K562 (cell line): Measurements from ENCODE around the gene SARS1. TPM values are rescaled to one million over a fixed set of nuclear protein-coding genes. Genes with fewer than 3 reads are reported as not detected.

Experiments used
- ATAC-seq: fragments of 200-7000 bp; cut with Tn5 transposase; 3 replicates; pipeline ENCODE4 v1.9.1; 2020; ENCODE audit warnings: moderate library complexity
- BruUV-seq: library from RNA; stranded (reverse); fragments of 400-500 nt; replicated peaks from 2 replicates; lab custom pipeline; 2021; lab: Mats Ljungman, UMichigan
- CTCF ChIA-PET: fragments of 300-600 bp; formaldehyde crosslinking; extraction: SDS; loops from one replicate; lab custom pipeline; 2021; ENCODE audit warnings: low intra/inter-chr PET ratio; lab: Yijun Ruan, JAX
- POLR2A ChIA-PET: fragments of 300-600, 350-650 bp; sonication (Branson Sonifier 250); formaldehyde crosslinking; extraction: SDS; loops from one replicate; lab custom pipeline; 2021; ENCODE audit warnings: antibody characterized with exemption, inconsistent platforms; lab: Yijun Ruan, JAX
- DNase-seq, 4 experiments: peaks; one replicate each; pipeline versions ENCODE4 v3.0.0 to v3.0.0-alpha.2; 2011 to 2018; ENCODE audit warnings: low spot score in 3 of 4, mixed read lengths in 3 of 4; ENCODE audit errors: extremely low read depth in 1 of 4
- FAIRE-seq: peaks from 2 replicates; lab custom pipeline; 2011; peaks lifted over from hg19 to GRCh38; lab: Jason Lieb, UNC
- H2AFZ ChIP-seq: 2 replicates; pipeline ENCODE4 v1.6.0; 2011; ENCODE audit warnings: low read depth, low read length, control low read depth, inconsistent platforms
- H3K27ac ChIP-seq: fragments of 200-600 bp; 3 replicates; pipeline ENCODE4 v1.8.0; 2011; ENCODE audit warnings: low read depth, mild to moderate bottlenecking, control low read depth, inconsistent platforms, low read length, moderate library complexity, mixed read lengths; ENCODE audit errors: extremely low read depth
- H3K27me3 ChIP-seq, 2 experiments: fragments of 300-600 bp in 1 of 2; 2 replicates in 1 of 2; 3 replicates in 1 of 2; pipeline versions ENCODE4 v1.6.0 to v1.8.0; 2011; ENCODE audit warnings: inconsistent platforms in 2 of 2, low read length in 2 of 2, mild to moderate bottlenecking in 1 of 2, mixed read lengths in 1 of 2, moderate library complexity in 1 of 2; ENCODE audit not compliant: control insufficient read depth in 2 of 2, insufficient read depth in 2 of 2
- H3K36me3 ChIP-seq: fragments of 300-600 bp; 3 replicates; pipeline ENCODE4 v1.8.0; 2011; ENCODE audit warnings: mild to moderate bottlenecking, low read length, inconsistent platforms; ENCODE audit not compliant: control insufficient read depth, insufficient read depth
- H3K4me1 ChIP-seq, 2 experiments: fragments of 200-600 bp in 1 of 2; replicated peaks in 1 of 2; 2 replicates in 1 of 2; 3 replicates in 1 of 2; pipeline versions ENCODE4 v1.5.1 to v1.8.0; 2011; ENCODE audit warnings: inconsistent platforms in 2 of 2, low read length in 2 of 2, mild to moderate bottlenecking in 1 of 2, mixed read lengths in 1 of 2, moderate library complexity in 1 of 2; ENCODE audit not compliant: control insufficient read depth in 2 of 2, insufficient read depth in 2 of 2
- H3K4me2 ChIP-seq: 2 replicates; pipeline ENCODE4 v1.6.1; 2011; ENCODE audit warnings: low read length, control low read depth, inconsistent platforms, mixed read lengths; ENCODE audit not compliant: insufficient read depth
- H3K4me3 ChIP-seq: fragments of 200-600 bp; sonication (generic), shearing (Covaris generic); 2 replicates; pipeline ENCODE4 v1.5.1; 2016; ENCODE audit warnings: control low read depth, inconsistent platforms
- H3K79me2 ChIP-seq: fragments of 200-600 bp; 3 replicates; pipeline ENCODE4 v1.8.0; 2011; ENCODE audit warnings: low read length, inconsistent platforms; ENCODE audit not compliant: control insufficient read depth, insufficient read depth
- H3K9ac ChIP-seq, 2 experiments: 2 replicates each; pipeline versions ENCODE4 v1.6.0 to v1.6.1; 2011; ENCODE audit warnings: low read depth in 2 of 2, low read length in 2 of 2, control low read depth in 1 of 2, inconsistent platforms in 1 of 2, mild to moderate bottlenecking in 1 of 2, mixed read lengths in 1 of 2; ENCODE audit not compliant: insufficient read depth in 1 of 2
- H3K9me1 ChIP-seq: one replicate; pipeline ENCODE4 v1.6.0; 2011; ENCODE audit warnings: inconsistent platforms, mild to moderate bottlenecking, low read length, moderate library complexity; ENCODE audit not compliant: control insufficient read depth, insufficient read depth
- H3K9me3 ChIP-seq: replicated peaks from 2 replicates; pipeline ENCODE4 v1.5.1; 2011; ENCODE audit warnings: low read depth, low read length, inconsistent platforms; ENCODE audit not compliant: control insufficient read depth, insufficient read depth
- H4K20me1 ChIP-seq: replicated peaks from 2 replicates; pipeline ENCODE4 v1.6.1; 2011; ENCODE audit warnings: low read length, inconsistent platforms, mixed read lengths; ENCODE audit not compliant: control insufficient read depth, insufficient read depth
- BMI1 ChIP-seq: fragments of 150-350 bp; IDR thresholded peaks from 2 replicates; pipeline ENCODE4 v1.6.1; 2014; ENCODE audit warnings: low read length
- CREM ChIP-seq: IDR thresholded peaks from 2 replicates; pipeline ENCODE4 v1.6.1; 2014; ENCODE audit warnings: antibody characterized with exemption, low read depth
- DMBX1 ChIP-seq: fragments of 250-450 bp; sonication (Bioruptor Pico); IDR thresholded peaks from 2 replicates; pipeline ENCODE4 v1.8.0; 2022; ENCODE audit warnings: inconsistent platforms, mild to moderate bottlenecking, moderate library complexity, borderline replicate concordance
- ESRRB ChIP-seq: fragments of 250-450 bp; sonication (Bioruptor Pico); IDR thresholded peaks from 2 replicates; pipeline ENCODE4 v1.5.0; 2020; ENCODE audit warnings: mild to moderate bottlenecking, moderate library complexity, borderline replicate concordance
- GTF2A2 ChIP-seq: IDR thresholded peaks from 2 replicates; pipeline ENCODE4 v1.6.1; 2016; ENCODE audit warnings: mild to moderate bottlenecking, missing genetic modification characterization, missing compliant biosample characterization
- HOXB6 ChIP-seq: fragments of 250-450 bp; sonication (Bioruptor Pico); IDR thresholded peaks from 2 replicates; pipeline ENCODE4 v1.5.1; 2022; ENCODE audit warnings: mild to moderate bottlenecking, borderline replicate concordance
- LEF1 ChIP-seq: fragments of 450-650 bp; IDR thresholded peaks from 2 replicates; pipeline ENCODE4 v1.6.1; 2016; ENCODE audit warnings: mild to moderate bottlenecking
- OTX1 ChIP-seq: fragments of 450-650 bp; formaldehyde crosslinking; IDR thresholded peaks from 2 replicates; pipeline ENCODE4 v1.4.0; 2022; ENCODE audit warnings: mild to moderate bottlenecking
- RAD21 ChIP-seq, 2 experiments: fragments of 250-450 bp in 1 of 2; fragments of 450-650 bp in 1 of 2; sonication (Bioruptor Pico) in 1 of 2; formaldehyde crosslinking in 1 of 2; IDR thresholded peaks in 1 of 2; conservative IDR thresholded peaks in 1 of 2; 2 replicates each; pipeline versions ENCODE4 v1.4.0 to v1.8.0; 2020 to 2022; ENCODE audit warnings: mild to moderate bottlenecking in 2 of 2, moderate library complexity in 1 of 2
- RBFOX2 ChIP-seq: fragments of 200-400 bp; formaldehyde crosslinking; IDR thresholded peaks from 2 replicates; pipeline ENCODE4 v1.6.1; 2017; ENCODE audit warnings: low read depth, mild to moderate bottlenecking, low read length, moderate library complexity
- RCOR1 ChIP-seq, 2 experiments: IDR thresholded peaks; 2 replicates each; pipeline ENCODE4 v1.6.1; 2012; ENCODE audit warnings: low read depth in 2 of 2, low read length in 2 of 2, borderline replicate concordance in 1 of 2, improper control_type of control experiment in 1 of 2
- TAF15 ChIP-seq: fragments of 200-400 bp; formaldehyde crosslinking; IDR thresholded peaks from 2 replicates; pipeline ENCODE4 v1.6.1; 2017; ENCODE audit warnings: mild to moderate bottlenecking, low read depth, low read length, moderate library complexity
- TSC22D4 ChIP-seq: fragments of 450-650 bp; IDR thresholded peaks from 2 replicates; pipeline ENCODE4 v1.6.1; 2016; ENCODE audit warnings: missing genetic modification characterization, missing biosample characterization, control low read depth
- ZNF239 ChIP-seq: fragments of 250-450 bp; sonication (Bioruptor Pico); IDR thresholded peaks from 2 replicates; pipeline ENCODE4 v1.4.0; 2020; ENCODE audit warnings: mild to moderate bottlenecking
- WGBS: fragments of 100-300 bp; shearing (Covaris generic); methylation state at CpG from one replicate; pipeline ENCODE4 v1.1.6; 2016; ENCODE audit warnings: low coverage, mixed read lengths; ENCODE audit not compliant: insufficient coverage; ENCODE audit errors: missing lambda C conversion rate; 5-methylcytosine and 5-hydroxymethylcytosine counted together
- in situ Hi-C: fragments of 300-500 bp; cut with MboI; formaldehyde crosslinking; loops from 4 replicates; pipeline ENCODE4 v1.15.0; 2018; ENCODE audit warnings: inconsistent platforms, mixed read lengths
- intact Hi-C: fragments of 100-400 bp; cut with micrococcal nuclease; formaldehyde crosslinking; loops from 2 replicates; pipeline ENCODE4 v1.14.2; 2022
- polyA plus RNA-seq, 8 experiments: library from polyadenylated mRNA; depleted of rRNA in 4 of 8; stranded (reverse) in 5 of 8; unstranded in 3 of 8; fragments of >200 nt; fragmentation: Nextera tagmentation in 2 of 8; fragmentation: Illumina TruSeq in 1 of 8; extraction: Ambion mirVana in 2 of 8; extraction: Trizol in 1 of 8; gene quantifications; 2 replicates each; pipeline versions ENCODE4 v1.2.1 to v1.2.3, GENCODE V29; 2011 to 2014; ENCODE audit warnings: inconsistent platforms in 1 of 8, missing spikeins in 1 of 8
- total RNA-seq, 7 experiments: library from RNA; depleted of rRNA in 6 of 7; stranded (reverse); fragments of >200 nt in 6 of 7; fragmentation: Illumina TruSeq in 2 of 7; extraction: Trizol in 2 of 7; gene quantifications; 2 replicates each; pipeline versions ENCODE4 v1.2.1 to v1.2.3, GENCODE V29; 2011 to 2021; ENCODE audit warnings: low replicate concordance in 1 of 7
- TF ChIP-seq, protein P1 (sequence below), 2 experiments: fragments of 450-650 bp; IDR thresholded peaks; 2 replicates each; pipeline ENCODE4 v1.6.1; 2018; ENCODE audit warnings: mild to moderate bottlenecking in 2 of 2, low read depth in 1 of 2; ENCODE audit not compliant: partially characterized antibody in 2 of 2
- TF ChIP-seq, protein P2 (sequence below): sonication (generic); IDR thresholded peaks from 2 replicates; pipeline ENCODE4 v1.6.1; 2016

SARS1 gene
- total and polyA plus RNA-seq, 9 of the 15 experiments (the other 6 are each of a cell fraction or from before 2014, with no cell fraction given), result 221 to 623 (median 254) TPM

DNA sequence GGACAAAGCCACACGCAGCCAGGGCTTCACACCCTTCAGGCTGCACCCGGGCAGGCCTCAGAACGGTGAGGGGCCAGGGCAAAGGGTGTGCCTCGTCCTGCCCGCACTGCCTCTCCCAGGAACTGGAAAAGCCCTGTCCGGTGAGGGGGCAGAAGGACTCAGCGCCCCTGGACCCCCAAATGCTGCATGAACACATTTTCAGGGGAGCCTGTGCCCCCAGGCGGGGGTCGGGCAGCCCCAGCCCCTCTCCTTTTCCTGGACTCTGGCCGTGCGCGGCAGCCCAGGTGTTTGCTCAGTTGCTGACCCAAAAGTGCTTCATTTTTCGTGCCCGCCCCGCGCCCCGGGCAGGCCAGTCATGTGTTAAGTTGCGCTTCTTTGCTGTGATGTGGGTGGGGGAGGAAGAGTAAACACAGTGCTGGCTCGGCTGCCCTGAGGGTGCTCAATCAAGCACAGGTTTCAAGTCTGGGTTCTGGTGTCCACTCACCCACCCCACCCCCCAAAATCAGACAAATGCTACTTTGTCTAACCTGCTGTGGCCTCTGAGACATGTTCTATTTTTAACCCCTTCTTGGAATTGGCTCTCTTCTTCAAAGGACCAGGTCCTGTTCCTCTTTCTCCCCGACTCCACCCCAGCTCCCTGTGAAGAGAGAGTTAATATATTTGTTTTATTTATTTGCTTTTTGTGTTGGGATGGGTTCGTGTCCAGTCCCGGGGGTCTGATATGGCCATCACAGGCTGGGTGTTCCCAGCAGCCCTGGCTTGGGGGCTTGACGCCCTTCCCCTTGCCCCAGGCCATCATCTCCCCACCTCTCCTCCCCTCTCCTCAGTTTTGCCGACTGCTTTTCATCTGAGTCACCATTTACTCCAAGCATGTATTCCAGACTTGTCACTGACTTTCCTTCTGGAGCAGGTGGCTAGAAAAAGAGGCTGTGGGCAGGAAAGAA, 61.1 kb downstream of the SARS1 start:
- Histone ChIP-seq H3K4me2 (peak overlapping the region; percentile 68), H3K4me3 (no peak overlapping the region; the same call in 1 of the 2 replicates), H3K36me3 (peaks cover 37% of the 10 kb centered on the region; the same call in 2 of the 3 replicates), H3K9ac (peak overlapping the region; percentile 35 to 82), H3K79me2 (0 out of 3 replicates have a peak, but pooled peaks cover 2% of the 10 kb centered on the region), H3K9me3 (no peaks in the 10 kb centered on the region), H3K27me3 (no peaks in the 10 kb centered on the region), H3K27ac (peak overlapping the region; percentile 30), H3K4me1 (peaks cover 42 to 67% of the 10 kb centered on the region in 2 experiments), H4K20me1 (peaks cover 4% of the 10 kb centered on the region; the same call in 1 of the 2 replicates), H3K9me1 (no peaks in the 10 kb centered on the region), H2AFZ (peak overlapping the region; percentile 64)
- FAIRE-seq, result peak; percentile 84
- intact Hi-C loops (loop anchor here (5.0 kb wide), 1 partner anchor 217 kb away; the partner anchor contains the start of gene CYB561D1), in situ Hi-C loops (no loop called here)
- DNase-seq, result peak; percentile 61 to 79 (median 72)
- TSS peak; percentile 49 for BruUV-seq
- CTCF ChIA-PET, result interaction anchor here (0.9 kb wide), 1 partner anchor 124 kb away, joined by 4 read pairs; no protein-coding TSS in a partner anchor
- 23% methylated on average over 24 of the region's 24 CpGs for WGBS
- peak; percentile 56 for ATAC-seq
- POLR2A ChIA-PET, result interaction anchor here (0.6 to 0.7 kb wide), 2 partner anchors 17 to 257 kb away, joined by 3 read pairs; no protein-coding TSS in a partner anchor
- TF ChIP-seq TSC22D4 (tag) (no peak), ZNF239 (CRISPR knock-in tag) (no peak), GTF2A2 (no peak), TAF15 (no peak), BMI1 (no peak), RCOR1 (IDR thresholded peaks at IDR 0.05; ENCODE audit: borderline replicate concordance in 1 of 2, low read depth in 2 of 2, low read length in 2 of 2) (no peak), OTX1 (CRISPR knock-in tag) (no peak), RBFOX2 (0 out of 2 replicates have a peak, but pooled peaks have one; percentile 40), CREM (no peak), RAD21 (CRISPR knock-in tag; conservative IDR thresholded peaks at IDR 0.05 in 1 of 2, IDR thresholded peaks at IDR 0.05 in 1 of 2) (peak in 1 of 2 experiments; percentile 15; a peak in 1 of 4 replicates), ESRRB (CRISPR knock-in tag) (no peak), DMBX1 (CRISPR knock-in tag) (no peak), HOXB6 (no peak), LEF1 (peak; percentile 68)
- TF ChIP-seq, protein P1, sequence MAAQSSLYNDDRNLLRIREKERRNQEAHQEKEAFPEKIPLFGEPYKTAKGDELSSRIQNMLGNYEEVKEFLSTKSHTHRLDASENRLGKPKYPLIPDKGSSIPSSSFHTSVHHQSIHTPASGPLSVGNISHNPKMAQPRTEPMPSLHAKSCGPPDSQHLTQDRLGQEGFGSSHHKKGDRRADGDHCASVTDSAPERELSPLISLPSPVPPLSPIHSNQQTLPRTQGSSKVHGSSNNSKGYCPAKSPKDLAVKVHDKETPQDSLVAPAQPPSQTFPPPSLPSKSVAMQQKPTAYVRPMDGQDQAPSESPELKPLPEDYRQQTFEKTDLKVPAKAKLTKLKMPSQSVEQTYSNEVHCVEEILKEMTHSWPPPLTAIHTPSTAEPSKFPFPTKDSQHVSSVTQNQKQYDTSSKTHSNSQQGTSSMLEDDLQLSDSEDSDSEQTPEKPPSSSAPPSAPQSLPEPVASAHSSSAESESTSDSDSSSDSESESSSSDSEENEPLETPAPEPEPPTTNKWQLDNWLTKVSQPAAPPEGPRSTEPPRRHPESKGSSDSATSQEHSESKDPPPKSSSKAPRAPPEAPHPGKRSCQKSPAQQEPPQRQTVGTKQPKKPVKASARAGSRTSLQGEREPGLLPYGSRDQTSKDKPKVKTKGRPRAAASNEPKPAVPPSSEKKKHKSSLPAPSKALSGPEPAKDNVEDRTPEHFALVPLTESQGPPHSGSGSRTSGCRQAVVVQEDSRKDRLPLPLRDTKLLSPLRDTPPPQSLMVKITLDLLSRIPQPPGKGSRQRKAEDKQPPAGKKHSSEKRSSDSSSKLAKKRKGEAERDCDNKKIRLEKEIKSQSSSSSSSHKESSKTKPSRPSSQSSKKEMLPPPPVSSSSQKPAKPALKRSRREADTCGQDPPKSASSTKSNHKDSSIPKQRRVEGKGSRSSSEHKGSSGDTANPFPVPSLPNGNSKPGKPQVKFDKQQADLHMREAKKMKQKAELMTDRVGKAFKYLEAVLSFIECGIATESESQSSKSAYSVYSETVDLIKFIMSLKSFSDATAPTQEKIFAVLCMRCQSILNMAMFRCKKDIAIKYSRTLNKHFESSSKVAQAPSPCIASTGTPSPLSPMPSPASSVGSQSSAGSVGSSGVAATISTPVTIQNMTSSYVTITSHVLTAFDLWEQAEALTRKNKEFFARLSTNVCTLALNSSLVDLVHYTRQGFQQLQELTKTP (IDR thresholded peaks at IDR 0.05; ENCODE audit: low read depth in 1 of 2, partially characterized antibody in 2 of 2), result peak in 1 of 2 experiments; percentile 44
- TF ChIP-seq, protein P2, sequence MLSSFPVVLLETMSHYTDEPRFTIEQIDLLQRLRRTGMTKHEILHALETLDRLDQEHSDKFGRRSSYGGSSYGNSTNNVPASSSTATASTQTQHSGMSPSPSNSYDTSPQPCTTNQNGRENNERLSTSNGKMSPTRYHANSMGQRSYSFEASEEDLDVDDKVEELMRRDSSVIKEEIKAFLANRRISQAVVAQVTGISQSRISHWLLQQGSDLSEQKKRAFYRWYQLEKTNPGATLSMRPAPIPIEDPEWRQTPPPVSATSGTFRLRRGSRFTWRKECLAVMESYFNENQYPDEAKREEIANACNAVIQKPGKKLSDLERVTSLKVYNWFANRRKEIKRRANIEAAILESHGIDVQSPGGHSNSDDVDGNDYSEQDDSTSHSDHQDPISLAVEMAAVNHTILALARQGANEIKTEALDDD, result no peak
